Choroid plexus epithelial cell (primary cell): ENCODE measurements around the gene IFT88.
A peak's percentile ranks its signal among the peaks of the same experiment; 100 is the strongest.

Experiments used
- DNase-seq: peaks from one replicate; pipeline ENCODE4 v3.0.0-alpha.2; 2010; ENCODE audit warnings: low read depth
- H3K4me3 ChIP-seq: 2 replicates; pipeline ENCODE4 v1.5.1; 2011; ENCODE audit warnings: low read depth, mild to moderate bottlenecking, control low read depth, low read length, moderate library complexity
- CTCF ChIP-seq: conservative IDR thresholded peaks from 2 replicates; pipeline ENCODE4 v1.5.1; 2011; ENCODE audit warnings: low read depth, mild to moderate bottlenecking, control low read depth, inconsistent platforms, low read length, moderate library complexity

The IFT88 gene

GRCh38 chr13:20550799-20551198 lies 16.2 kb upstream of the IFT88 start:
- TF ChIP-seq CTCF, result no peak
- no peak overlapping the region for H3K4me3 ChIP-seq
- DNase-seq, result peak; percentile 20

GRCh38 chr13:20553311-20553710 lies 13.6 kb upstream of the IFT88 start:
- no peak for TF ChIP-seq CTCF
- H3K4me3 ChIP-seq, result no peak overlapping the region
- peak; percentile 48 for DNase-seq

GRCh38 chr13:20558982-20559381 lies 8.0 kb upstream of the IFT88 start:
- no peak overlapping the region for H3K4me3 ChIP-seq
- DNase-seq, result no peak
- TF ChIP-seq CTCF, result no peak

GRCh38 chr13:20559659-20560356 lies 7.1 kb upstream of the IFT88 start:
- no peak for DNase-seq
- no peak for TF ChIP-seq CTCF
- no peak overlapping the region for H3K4me3 ChIP-seq

GRCh38 chr13:20561741-20562140 lies 5.2 kb upstream of the IFT88 start:
- no peak for TF ChIP-seq CTCF
- H3K4me3 ChIP-seq, result no peak overlapping the region
- no peak for DNase-seq

GRCh38 chr13:20565115-20565736 lies 1.7 kb upstream of the IFT88 start:
- DNase-seq, result no peak
- no peak overlapping the region for H3K4me3 ChIP-seq
- TF ChIP-seq CTCF, result no peak

GRCh38 chr13:20566468-20566897 lies 474 bp upstream of the IFT88 start:
- TF ChIP-seq CTCF, result no peak
- H3K4me3 ChIP-seq, result peak overlapping the region; percentile 91
- no peak for DNase-seq
